ENCODE results near the gene LMNTD2. TPM values are rescaled to one million over a fixed set of nuclear protein-coding genes. Genes with fewer than 3 reads are reported as not detected.

LMNTD2 gene
- total RNA-seq, 1 donor from 2014 or later, result 1.1 TPM

DNA sequence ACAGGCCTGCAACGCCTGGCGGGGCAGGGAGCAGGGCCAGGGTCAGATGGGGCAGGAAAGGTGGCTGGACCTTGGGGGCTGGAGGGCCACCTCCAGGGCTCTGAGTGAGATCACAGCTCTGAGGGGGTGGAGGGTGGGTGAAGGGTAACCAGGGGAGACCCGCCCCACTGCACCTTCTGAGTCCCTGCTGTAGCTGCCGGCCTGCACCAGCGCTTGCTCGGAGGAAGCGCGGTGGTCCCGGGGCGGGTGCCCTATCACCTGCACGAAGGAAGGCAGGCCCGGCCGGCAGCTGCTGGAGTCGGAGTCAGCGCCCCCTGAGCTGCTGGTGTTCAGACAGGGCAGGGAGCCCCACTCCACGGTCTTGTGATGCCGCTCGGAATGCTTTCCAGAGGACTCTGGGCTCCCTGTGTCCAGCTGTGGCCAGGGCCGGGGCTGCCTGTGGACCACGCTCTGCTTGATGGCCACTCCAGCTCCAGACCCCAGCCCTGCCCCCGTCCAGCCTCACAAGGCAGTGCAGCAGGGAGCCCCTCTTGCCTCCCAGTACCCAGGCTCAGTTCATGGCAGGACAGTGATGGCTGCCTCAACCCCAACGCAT lies 3.8 kb downstream of the LMNTD2 start:
- intact Hi-C loops (cut with DNase I), result loop anchor here (5.0 kb wide), 1 partner anchor 71 kb away; the partner anchor contains the start of gene SCT
- peaks cover 25% of the 10 kb centered on the region for H3K27me3 ChIP-seq

DNA sequence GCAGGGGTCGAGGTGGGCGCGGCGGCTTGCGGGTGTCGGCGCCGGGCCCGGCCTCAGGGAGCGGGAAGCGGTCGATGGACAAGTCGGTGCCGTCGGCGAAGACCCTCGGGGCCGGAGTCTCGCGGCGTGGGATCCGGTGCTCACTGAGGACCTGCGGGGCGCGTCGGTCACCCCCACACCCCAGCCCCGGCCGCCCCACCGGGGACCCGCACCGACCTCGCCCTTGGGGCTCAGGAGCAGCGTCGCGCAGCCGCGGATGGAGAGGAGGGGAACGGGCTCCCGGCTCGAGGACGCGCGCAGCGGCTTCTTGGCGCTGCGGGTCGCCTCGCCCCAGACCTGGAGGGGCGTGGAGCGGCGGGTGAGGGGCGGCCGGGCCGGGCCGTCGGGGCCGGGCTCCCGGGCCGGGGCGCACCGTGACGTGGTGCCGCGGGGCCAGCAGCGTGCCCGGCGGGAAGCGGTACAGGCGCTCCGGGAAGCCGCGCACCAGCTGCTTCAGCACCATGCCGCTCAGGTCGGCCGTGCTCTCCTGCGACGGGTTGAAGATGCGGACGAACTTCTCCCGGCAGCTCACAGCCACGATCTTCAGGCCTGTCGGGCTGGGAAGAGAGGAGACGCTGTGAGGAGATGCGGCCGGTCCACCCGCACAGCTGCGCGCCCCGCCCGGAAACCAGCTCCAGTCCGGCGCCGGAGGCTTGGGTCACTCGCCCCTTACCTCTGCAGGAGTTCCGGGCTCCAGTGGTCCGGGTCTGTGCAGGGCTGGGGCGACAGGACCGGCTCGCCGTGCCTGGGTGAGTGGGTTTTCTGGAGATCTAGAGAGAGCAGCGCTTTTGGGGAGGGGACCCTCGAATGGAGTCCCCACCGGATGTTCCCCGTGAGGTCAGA lies 4.5 kb downstream of the LMNTD2 start:
- Histone ChIP-seq H3K4me3 (peak overlapping the region in 1 of 2 donors; percentile 37), H3K27ac (no peak overlapping the region)

More for the DNA sequence above, 3.8 kb downstream of the LMNTD2 start:
- no peaks in the 10 kb centered on the region for H3K36me3 ChIP-seq
- no peak for DNase-seq (ENCODE audit: low spot score in 2 of 2)
- peaks cover 16 to 21% of the 10 kb centered on the region in 2 donors for H3K4me1 ChIP-seq
- no peaks in the 10 kb centered on the region for H3K9me3 ChIP-seq
- no peak overlapping the region for H3K27ac ChIP-seq
- TF ChIP-seq, protein P1, sequence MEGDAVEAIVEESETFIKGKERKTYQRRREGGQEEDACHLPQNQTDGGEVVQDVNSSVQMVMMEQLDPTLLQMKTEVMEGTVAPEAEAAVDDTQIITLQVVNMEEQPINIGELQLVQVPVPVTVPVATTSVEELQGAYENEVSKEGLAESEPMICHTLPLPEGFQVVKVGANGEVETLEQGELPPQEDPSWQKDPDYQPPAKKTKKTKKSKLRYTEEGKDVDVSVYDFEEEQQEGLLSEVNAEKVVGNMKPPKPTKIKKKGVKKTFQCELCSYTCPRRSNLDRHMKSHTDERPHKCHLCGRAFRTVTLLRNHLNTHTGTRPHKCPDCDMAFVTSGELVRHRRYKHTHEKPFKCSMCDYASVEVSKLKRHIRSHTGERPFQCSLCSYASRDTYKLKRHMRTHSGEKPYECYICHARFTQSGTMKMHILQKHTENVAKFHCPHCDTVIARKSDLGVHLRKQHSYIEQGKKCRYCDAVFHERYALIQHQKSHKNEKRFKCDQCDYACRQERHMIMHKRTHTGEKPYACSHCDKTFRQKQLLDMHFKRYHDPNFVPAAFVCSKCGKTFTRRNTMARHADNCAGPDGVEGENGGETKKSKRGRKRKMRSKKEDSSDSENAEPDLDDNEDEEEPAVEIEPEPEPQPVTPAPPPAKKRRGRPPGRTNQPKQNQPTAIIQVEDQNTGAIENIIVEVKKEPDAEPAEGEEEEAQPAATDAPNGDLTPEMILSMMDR (IDR thresholded peaks at IDR 0.05), result no peak
- H3K4me3 ChIP-seq, result no peak overlapping the region

DNA sequence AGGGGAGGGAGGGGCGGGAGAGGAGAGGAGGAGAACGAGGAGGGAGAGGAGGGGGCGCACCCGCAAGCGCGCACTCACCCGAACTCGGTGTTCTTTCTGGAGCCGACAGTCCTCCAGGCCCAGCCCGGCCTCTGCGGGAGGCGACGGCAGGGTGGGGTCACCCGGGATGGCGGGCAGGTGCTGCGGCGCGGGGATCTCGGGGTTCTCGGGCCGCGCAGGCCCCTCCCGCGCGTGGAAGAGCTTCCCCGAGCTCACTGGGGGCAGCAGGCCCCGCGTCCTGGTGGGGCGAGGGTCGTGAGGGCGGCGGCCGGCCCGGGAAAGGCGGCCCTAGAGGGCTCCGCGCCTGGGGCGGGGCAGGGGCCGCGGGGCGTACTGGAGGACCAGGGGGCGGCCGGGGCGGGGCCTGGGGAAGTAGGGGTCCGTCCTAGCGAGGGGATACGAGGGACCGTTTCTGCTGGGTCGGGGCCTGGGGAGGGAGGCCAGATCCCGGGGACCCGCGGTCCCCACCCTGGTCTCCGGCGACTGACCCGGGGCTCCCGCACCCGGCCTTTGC lies 5.2 kb downstream of the LMNTD2 start:
- no peak for DNase-seq (ENCODE audit: low spot score in 2 of 2)
- Histone ChIP-seq H3K4me1 (peaks cover 14 to 16% of the 10 kb centered on the region in 2 donors), H3K9me3 (no peaks in the 10 kb centered on the region), H3K4me3 (peak overlapping the region; percentile 37 to 48), H3K36me3 (no peaks in the 10 kb centered on the region), H3K27ac (no peak overlapping the region), H3K27me3 (peaks cover 25% of the 10 kb centered on the region)
- intact Hi-C loops (cut with DNase I), result loop anchor here (2.0 to 5.0 kb wide), 2 partner anchors 72 to 173 kb away; partner anchors contain the start of gene SCT
- TF ChIP-seq, protein P1 (IDR thresholded peaks at IDR 0.05), result peak in 2 of 3 experiments; percentile 5 to 13

More for the DNA sequence above, 4.5 kb downstream of the LMNTD2 start:
- H3K27me3 ChIP-seq, result peaks cover 25% of the 10 kb centered on the region
- intact Hi-C loops (cut with DNase I), result loop anchor here (2.0 to 5.0 kb wide), 2 partner anchors 71 to 173 kb away; partner anchors contain the start of gene SCT
- TF ChIP-seq, protein P1 (IDR thresholded peaks at IDR 0.05), result no peak
- no peak for DNase-seq (ENCODE audit: low spot score in 2 of 2)
- no peaks in the 10 kb centered on the region for H3K9me3 ChIP-seq
- H3K36me3 ChIP-seq, result no peaks in the 10 kb centered on the region
- H3K4me1 ChIP-seq, result peaks cover 16 to 18% of the 10 kb centered on the region in 2 donors

DNA sequence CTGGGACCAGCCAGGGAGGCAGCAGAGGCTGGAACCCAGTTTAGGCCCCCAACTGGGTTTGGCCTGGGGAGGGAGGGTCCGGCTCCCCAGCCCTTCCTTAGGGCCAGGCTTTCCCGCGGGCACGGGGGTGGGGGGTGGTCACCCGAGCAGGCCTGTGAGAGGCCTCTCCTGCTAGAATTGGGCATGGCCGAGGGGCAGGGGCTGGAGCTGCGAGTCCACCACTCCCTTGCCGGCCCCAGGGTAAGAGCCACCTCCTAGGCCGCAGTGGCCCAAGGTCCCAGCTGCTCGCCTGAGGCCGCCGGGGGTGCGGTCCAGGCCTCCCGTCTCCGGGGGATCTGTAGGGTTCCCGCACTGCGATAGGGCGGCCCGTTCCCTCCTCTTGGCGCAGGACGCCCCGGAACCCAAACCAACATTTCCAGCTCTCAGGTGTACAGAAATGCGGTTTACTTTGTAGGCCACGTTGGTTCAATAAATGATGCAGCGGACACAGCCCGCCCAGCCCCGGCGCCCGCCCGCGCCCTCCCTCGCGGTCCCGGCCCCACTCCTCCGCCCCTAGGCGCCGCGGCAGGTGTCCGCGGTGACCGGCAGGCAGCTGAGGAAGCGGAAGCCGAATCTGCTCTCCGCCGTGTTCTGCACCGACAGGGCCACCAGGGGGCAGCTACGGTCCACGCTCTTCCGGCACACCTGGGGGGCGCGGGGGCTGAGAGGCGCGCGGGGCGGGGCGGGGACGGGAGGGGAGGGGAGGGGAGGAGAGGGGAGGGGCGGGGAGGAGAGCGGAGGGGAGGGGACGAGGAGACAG lies 5.9 kb downstream of the LMNTD2 start:
- H3K4me3 ChIP-seq, result peak overlapping the region; percentile 37 to 48
- no peaks in the 10 kb centered on the region for H3K9me3 ChIP-seq
- no peak overlapping the region for H3K27ac ChIP-seq
- intact Hi-C loops (cut with DNase I), result loop anchor here (2.0 to 5.0 kb wide), 2 partner anchors 73 to 174 kb away; partner anchors contain the start of gene SCT
- no peak for DNase-seq (ENCODE audit: low spot score in 2 of 2)
- TF ChIP-seq, protein P1 (IDR thresholded peaks at IDR 0.05), result peak; percentile 45 to 71 (median 64)
- H3K4me1 ChIP-seq, result peaks cover 11 to 12% of the 10 kb centered on the region in 2 donors
- no peaks in the 10 kb centered on the region for H3K36me3 ChIP-seq
- H3K27me3 ChIP-seq, result peaks cover 25% of the 10 kb centered on the region

DNA sequence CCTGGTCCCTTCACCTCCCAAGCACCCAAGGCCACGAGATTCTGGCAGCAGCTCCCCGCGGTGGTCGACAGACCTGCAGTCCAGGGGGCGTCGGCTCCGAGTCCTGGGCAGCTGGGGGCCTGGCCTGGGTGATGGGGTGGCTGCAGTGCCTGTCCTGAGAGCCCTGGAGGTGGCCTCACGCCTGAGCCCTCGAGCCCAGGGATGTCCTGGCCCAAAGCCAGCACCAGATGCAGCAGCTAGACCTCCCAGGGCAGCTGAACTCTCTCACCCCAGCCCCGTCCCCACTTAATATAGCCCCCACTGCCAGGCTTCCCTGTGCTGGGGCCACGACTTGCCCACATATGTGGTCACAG lies 6.6 kb downstream of the LMNTD2 start:
- no peaks in the 10 kb centered on the region for H3K9me3 ChIP-seq
- no peaks in the 10 kb centered on the region for H3K36me3 ChIP-seq
- TF ChIP-seq, protein P1 (IDR thresholded peaks at IDR 0.05), result no peak
- no peak overlapping the region for H3K4me3 ChIP-seq
- H3K27ac ChIP-seq, result no peak overlapping the region
- intact Hi-C loops (cut with DNase I), result loop anchor here (2.0 kb wide), 1 partner anchor 175 kb away; no protein-coding TSS in a partner anchor
- peaks cover 11 to 12% of the 10 kb centered on the region in 2 donors for H3K4me1 ChIP-seq
- peaks cover 25% of the 10 kb centered on the region for H3K27me3 ChIP-seq
- no peak for DNase-seq (ENCODE audit: low spot score in 2 of 2)
